Right cardiac atrium (tissue), 5 donors: ENCODE data around the gene OPN1LW. TPM values are rescaled to one million over a fixed set of nuclear protein-coding genes. Genes with fewer than 3 reads are reported as not detected.
A peak's percentile ranks its signal among the peaks of the same experiment; 100 is the strongest.
"Not testable (repeated sequence)": the region's sequence is repeated elsewhere in the genome, so short reads cannot be mapped to it uniquely, and the experiment has no call there.

Experiments
- ATAC-seq, 2 donors: fragments of 200-7000 bp; cut with Tn5 transposase; one replicate each; pipeline versions ENCODE4 v1.8.0 to v1.9.1; 2020; ENCODE audit warnings: moderate library complexity in 2 of 2, mild to moderate bottlenecking in 1 of 2
- DNase-seq, 3 donors: peaks; one replicate each; pipeline ENCODE4 v3.0.0-alpha.2; 2020
- H3K27ac ChIP-seq: one replicate; pipeline ENCODE4 v1.5.1; 2013; ENCODE audit warnings: mild to moderate bottlenecking, low read length, control low read depth, moderate library complexity
- H3K27me3 ChIP-seq: one replicate; pipeline ENCODE4 v1.6.1; 2013; ENCODE audit not compliant: control insufficient read depth, insufficient read depth
- H3K4me1 ChIP-seq: one replicate; pipeline ENCODE4 v1.6.1; 2013; ENCODE audit warnings: low read length; ENCODE audit not compliant: control insufficient read depth, insufficient read depth
- H3K4me3 ChIP-seq: one replicate; pipeline ENCODE4 v1.5.1; 2013; ENCODE audit warnings: low read length, control low read depth
- H3K9me3 ChIP-seq: one replicate; pipeline ENCODE4 v1.6.1; 2013; ENCODE audit warnings: low read length; ENCODE audit not compliant: control insufficient read depth
- WGBS: extraction: QIAGEN DNeasy Blood & Tissue Kit; methylation state at CpG from one replicate; pipeline ENCODE4 v1.1.7; 2013; 5-methylcytosine and 5-hydroxymethylcytosine counted together
- intact Hi-C, 4 donors: fragments of 100-400 bp; cut with DNase I; formaldehyde crosslinking; loops; one replicate each; pipeline versions ENCODE4 v1.11.0 to v1.14.0; 2022 to 2023
- long read RNA-seq, 4 donors: library from polyadenylated mRNA; unstranded; transcript quantifications; one replicate each; pipeline ENCODE4 v2.0.0, GENCODE V29; 2020 to 2021
- polyA plus RNA-seq: library from polyadenylated mRNA; stranded (reverse); fragments of 200-250 nt; gene quantifications from one replicate; pipeline ENCODE4 v1.2.3, GENCODE V29; 2013
- total RNA-seq, 4 donors: library from RNA; stranded (reverse); fragmentation: NEBNext Ultra II Directional; extraction: Animal tissue kit (Norgen Biotek cat#: 25700); gene quantifications; one replicate each; pipeline ENCODE4 v1.2.1, GENCODE V29; 2021
- donor health status: healthy with polysubstance abuse.
- donor health status: DM: no; HTN: yes; CAD: no.
- donor health status: DM: no; HTN: no; CAD: no.
- donor health status: DM: no; HTN: yes; CAD: no; lungs with severe emphysema.
- donor health status: DM: yes; HTN: yes; CAD: no.

The OPN1LW gene
- not detected for total RNA-seq
- not detected for polyA plus RNA-seq
- long read RNA-seq, donor 1 = 0 reads
- long read RNA-seq, donor 2 = 0 reads
- long read RNA-seq, donor 3 = 0 reads
- long read RNA-seq, donor 4 = 0 reads

DNA sequence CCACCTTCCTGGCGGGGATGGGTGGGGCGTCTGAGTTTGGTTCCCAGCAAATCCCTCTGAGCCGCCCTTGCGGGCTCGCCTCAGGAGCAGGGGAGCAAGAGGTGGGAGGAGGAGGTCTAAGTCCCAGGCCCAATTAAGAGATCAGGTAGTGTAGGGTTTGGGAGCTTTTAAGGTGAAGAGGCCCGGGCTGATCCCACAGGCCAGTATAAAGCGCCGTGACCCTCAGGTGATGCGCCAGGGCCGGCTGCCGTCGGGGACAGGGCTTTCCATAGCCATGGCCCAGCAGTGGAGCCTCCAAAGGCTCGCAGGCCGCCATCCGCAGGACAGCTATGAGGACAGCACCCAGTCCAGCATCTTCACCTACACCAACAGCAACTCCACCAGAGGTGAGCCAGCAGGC is at the start of gene OPN1LW:
Gene OPN1LW (plus strand): TSS at position 234 of the 400 bp plus-strand sequence. CDS start 41 bp downstream, at position 275.
- H3K27me3 ChIP-seq, intact Hi-C loops, H3K4me3 ChIP-seq, ATAC-seq, H3K27ac ChIP-seq, H3K9me3 ChIP-seq, H3K4me1 ChIP-seq: not testable (repeated sequence)
- DNase-seq = peak in 1 of 3 donors; percentile 25
- WGBS = 94% methylated on average over 12 of the region's 15 CpGs

DNA sequence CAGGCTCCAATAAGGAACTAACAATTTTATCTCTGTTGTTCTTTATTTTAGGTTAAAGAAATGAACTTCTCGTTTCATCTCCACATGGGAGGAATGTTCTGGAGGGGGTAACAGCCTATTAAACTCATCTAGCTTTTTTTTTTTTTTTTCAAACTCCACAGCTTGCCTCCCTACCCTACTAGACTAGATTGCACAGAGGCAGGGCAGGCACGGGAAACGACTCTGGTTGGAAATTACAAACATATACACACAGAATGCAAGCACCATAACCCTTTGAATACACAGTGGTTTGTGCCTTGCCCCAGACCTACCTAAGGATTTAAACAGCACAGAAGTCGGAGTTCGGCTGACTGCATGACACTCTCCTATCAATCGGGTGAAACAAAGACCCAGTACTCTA is 49.2 kb upstream of the OPN1LW start:
- H3K4me1 ChIP-seq = peaks cover 9% of the 10 kb centered on the region

DNA sequence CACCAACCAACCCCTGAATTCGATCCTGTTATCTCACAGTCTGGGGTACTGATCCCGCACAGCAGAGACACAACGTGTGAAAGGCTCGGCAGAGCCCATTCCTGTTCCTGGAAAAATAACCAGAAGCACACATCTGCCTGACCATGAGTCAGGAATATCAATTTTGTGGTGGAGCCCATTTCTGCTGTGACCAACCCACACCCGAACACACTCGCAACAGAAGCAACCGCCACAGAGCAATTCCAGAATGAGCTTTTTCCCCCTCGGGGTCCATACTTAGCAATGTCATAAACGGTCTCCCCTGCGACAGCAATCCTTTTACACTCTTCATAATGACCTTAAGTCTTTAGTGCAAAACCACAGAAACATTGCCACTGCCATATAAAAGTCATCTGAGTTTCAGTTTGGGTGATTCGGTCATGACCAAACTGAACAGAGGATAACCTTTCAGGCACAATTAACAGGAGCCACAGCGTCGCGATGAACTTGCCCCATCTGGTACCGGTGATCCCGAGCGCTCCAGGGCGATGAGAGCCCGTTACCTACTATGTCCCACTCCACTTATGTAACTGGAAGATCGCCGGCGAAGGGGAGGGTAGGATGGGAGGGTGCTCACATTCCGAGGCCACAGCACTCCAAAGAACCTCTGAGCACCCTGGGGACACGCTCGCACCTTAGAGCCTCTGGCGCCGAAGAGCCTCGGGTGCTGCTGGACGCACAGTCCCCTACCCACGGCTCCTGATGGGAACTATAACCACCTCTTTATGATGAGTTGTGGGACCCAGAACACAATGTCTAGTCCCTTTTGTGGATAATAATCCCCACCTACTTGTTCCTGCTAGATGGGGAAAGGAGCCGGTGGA is 47.7 kb upstream of the OPN1LW start:
- DNase-seq (peak in 2 of 3 donors; percentile 58 to 64), ATAC-seq (peak; percentile 29 to 43)
- 4% methylated on average over 31 of the region's 31 CpGs for WGBS
- Histone ChIP-seq H3K9me3 (no peaks in the 10 kb centered on the region), H3K27ac (peak overlapping the region; percentile 93), H3K27me3 (no peaks in the 10 kb centered on the region), H3K4me1 (peaks cover 6% of the 10 kb centered on the region), H3K4me3 (peak overlapping the region; percentile 92)
- intact Hi-C loops = no loop called here

More for the DNA sequence above, 49.2 kb upstream of the OPN1LW start:
- WGBS = 25% methylated on average over 6 of the region's 6 CpGs
- ATAC-seq (no peak), DNase-seq (no peak)
- Histone ChIP-seq H3K27me3 (no peaks in the 10 kb centered on the region), H3K27ac (no peak overlapping the region), H3K9me3 (no peaks in the 10 kb centered on the region), H3K4me3 (no peak overlapping the region)
- intact Hi-C loops = no loop called here

DNA sequence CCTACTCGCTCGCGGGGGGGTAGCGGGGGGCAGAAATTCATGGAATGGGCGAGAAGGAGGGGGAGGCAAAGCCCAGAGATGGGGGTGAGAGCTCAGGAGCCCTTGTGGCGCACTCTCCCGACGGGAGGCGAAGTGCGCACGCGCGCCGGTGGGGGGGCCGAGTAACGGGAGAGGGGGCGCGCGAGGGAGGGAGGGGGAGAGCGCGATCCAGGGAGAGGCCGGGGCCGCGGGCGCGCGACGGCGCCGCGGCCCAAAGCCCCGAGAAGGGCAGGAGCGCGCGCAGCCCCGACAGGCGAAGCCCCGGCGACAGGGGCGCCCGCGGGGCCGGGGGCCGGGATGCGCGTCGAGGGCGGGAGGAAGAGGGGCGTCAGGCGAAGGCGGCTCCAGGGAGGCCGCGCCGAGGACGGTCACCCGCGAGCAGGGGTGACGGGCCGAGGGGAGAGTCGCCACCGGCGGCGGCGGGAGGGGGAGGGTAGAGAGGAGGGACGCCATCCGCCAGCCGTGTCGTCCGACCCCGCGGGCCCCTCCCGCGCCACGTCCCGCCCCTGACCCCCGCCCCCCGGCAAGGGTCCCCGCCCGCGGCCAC is 46.9 kb upstream of the OPN1LW start:
- DNase-seq (peak; percentile 77 to 91 (median 89)), ATAC-seq (peak; percentile 75 to 81)
- peak overlapping the region; percentile 92 for H3K4me3 ChIP-seq
- no peaks in the 10 kb centered on the region for H3K27me3 ChIP-seq
- peaks cover 2% of the 10 kb centered on the region for H3K4me1 ChIP-seq
- WGBS = 1% methylated on average over 31 of the region's 80 CpGs
- peak overlapping the region; percentile 99 for H3K27ac ChIP-seq
- no peaks in the 10 kb centered on the region for H3K9me3 ChIP-seq
- intact Hi-C loops = no loop called here

DNA sequence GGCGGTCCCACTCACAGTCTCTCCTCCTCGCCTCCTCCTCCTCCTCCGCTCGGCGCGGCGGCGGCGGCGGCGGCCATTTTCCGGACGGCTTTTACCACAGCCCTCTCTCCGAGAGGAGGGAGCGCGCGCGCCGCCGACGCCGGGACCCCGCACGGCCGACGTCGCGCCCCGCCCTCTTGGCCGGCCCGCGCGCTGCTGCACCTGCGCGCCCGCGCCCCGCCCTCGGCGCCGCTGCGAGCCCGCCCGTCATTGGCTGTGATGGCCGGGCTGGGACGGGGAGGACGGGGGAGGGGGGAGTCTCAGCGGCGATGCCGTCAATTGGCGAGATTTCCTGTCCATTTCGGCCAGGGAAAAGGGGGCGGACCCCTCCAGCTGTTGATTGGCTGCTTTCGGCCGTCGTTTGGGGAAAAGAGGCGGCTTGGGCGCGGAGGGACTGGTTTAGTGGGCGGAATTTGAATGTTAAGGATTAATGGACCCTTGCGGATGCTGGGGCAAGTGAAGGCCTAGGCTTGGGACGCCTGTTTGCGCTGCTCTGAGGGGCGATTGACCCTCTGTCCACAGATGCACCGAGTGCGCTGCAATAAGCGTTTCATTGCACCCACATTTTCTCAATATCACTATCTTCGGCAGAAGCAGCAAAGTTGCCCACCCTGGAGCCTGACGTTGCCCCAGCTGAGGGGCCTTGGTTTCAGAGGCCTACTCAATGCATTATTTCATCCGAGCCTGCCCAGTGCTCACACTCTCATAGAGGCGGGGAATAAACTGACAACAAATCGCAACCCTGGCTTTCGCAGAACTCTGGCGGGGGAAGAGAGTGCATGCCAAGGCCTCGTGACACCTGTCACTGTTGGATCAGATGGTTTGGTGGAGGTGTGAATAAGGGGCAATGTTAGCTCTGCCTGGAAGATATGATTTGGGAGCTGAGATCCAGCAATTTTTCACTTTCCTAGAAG is 46.2 kb upstream of the OPN1LW start, which contains the start of gene MECP2:
Gene MECP2 (minus strand): TSS at position 129 of the 953 bp plus-strand sequence.
- peak; percentile 91 to 96 (median 95) for DNase-seq
- peaks cover 2% of the 10 kb centered on the region for H3K4me1 ChIP-seq
- intact Hi-C loops = no loop called here
- peak; percentile 95 to 96 for ATAC-seq
- no peaks in the 10 kb centered on the region for H3K27me3 ChIP-seq
- WGBS = 5% methylated on average over 70 of the region's 75 CpGs
- H3K4me3 ChIP-seq = peak within 1 kb of the TSS; percentile 92
- peak within 1 kb of the TSS; percentile 99 for H3K27ac ChIP-seq
- no peaks in the 10 kb centered on the region for H3K9me3 ChIP-seq

DNA sequence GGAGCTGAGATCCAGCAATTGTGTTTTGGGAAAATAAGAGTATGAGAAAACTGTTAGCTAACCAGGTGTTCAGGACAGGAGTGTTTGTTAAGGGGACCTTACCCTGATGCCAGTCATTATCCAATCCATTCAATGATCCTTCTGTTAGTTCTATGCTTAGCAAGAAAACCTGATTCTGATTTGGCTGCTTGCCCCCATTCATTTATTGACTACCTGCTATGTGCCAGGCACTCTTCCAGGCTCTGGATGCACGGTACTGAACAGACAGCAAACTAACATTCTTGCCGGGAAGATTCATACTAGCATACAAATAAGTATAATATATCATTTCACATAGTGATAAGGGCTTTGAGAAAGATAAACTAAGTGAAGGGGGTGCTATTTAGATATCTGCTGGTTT is 45.5 kb upstream of the OPN1LW start:
- H3K4me3 ChIP-seq = no peak overlapping the region
- H3K4me1 ChIP-seq = peaks cover 2% of the 10 kb centered on the region
- H3K27me3 ChIP-seq = no peaks in the 10 kb centered on the region
- intact Hi-C loops = no loop called here
- H3K27ac ChIP-seq = peak overlapping the region; percentile 27
- WGBS = 42% methylated on average over 2 of the region's 2 CpGs
- no peak for DNase-seq
- no peaks in the 10 kb centered on the region for H3K9me3 ChIP-seq
- ATAC-seq = no peak

DNA sequence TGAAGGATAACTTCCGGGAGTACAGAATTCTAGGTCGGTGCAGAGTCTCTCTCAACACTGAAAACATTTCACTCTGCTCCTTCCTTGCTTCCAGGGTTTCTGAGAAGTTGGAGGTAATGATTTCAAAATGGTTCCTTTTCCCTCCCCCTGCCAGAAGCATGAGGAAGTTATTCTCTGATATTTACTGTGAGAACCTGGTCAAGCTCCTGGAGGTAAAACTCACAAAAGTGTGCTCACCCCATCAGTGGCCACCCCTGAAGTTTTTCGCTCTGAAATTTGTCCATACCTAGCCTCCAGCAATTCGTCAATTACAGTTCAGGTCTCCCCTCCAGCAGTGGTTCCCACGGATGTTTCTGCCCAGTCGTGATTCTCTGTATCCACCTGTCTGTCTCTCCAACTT is 30.3 kb upstream of the OPN1LW start:
- no peak for ATAC-seq

DNA sequence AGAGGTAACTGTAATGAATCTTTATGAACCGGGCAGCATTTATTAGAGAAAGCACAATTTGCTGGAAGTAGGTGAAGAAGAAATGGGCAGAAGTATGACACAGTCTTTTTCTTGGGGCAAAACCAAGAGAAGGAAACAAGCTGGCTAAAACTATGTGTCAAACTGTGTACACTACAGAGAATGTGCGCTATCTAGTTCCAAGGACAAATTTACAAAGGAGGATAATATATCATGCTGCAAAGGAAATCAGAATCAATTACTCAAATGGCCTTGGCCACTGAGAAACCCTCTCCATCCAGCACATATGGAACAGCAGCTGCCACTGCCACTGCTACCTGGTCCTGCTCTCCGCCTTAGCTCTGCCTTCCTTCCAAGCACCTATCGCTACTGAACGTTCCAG is 29.4 kb upstream of the OPN1LW start:
- intact Hi-C loops = no loop called here
- ATAC-seq = no peak
- H3K27me3 ChIP-seq = no peaks in the 10 kb centered on the region
- H3K4me1 ChIP-seq = no peaks in the 10 kb centered on the region
- DNase-seq = no peak
- 92% methylated on average over 5 of the region's 5 CpGs for WGBS
- H3K4me3 ChIP-seq = no peak overlapping the region
- H3K9me3 ChIP-seq = no peaks in the 10 kb centered on the region
- H3K27ac ChIP-seq = no peak overlapping the region

More for the DNA sequence above, 30.3 kb upstream of the OPN1LW start:
- no peak overlapping the region for H3K27ac ChIP-seq
- H3K4me3 ChIP-seq = no peak overlapping the region
- DNase-seq = no peak
- H3K9me3 ChIP-seq = no peaks in the 10 kb centered on the region
- no peaks in the 10 kb centered on the region for H3K4me1 ChIP-seq
- no peaks in the 10 kb centered on the region for H3K27me3 ChIP-seq
- WGBS = 70% methylated on average over 6 of the region's 6 CpGs
- intact Hi-C loops = no loop called here

DNA sequence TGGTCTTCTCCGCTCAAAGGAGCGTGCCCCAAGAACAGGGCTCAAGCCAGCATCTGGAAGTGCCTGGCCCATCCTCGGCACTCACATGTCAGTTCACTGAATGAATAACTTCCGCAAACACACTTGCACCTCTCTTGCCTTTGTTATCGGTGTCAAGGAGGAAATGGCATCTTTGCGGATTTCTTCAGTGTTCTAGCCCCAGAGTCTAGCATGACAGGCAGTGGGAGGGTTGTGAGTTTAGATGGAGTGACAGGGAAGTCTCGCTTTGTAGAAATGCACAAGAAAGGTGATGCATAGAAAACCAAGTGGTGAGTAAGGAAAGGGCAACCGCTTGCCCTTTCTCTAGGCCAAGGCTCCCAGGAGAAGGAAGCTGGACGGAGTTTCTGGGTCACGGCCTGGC is 29.0 kb upstream of the OPN1LW start:
- no peaks in the 10 kb centered on the region for H3K4me1 ChIP-seq
- intact Hi-C loops = no loop called here
- no peak overlapping the region for H3K4me3 ChIP-seq
- no peaks in the 10 kb centered on the region for H3K27me3 ChIP-seq
- ATAC-seq (no peak), DNase-seq (no peak)
- no peaks in the 10 kb centered on the region for H3K9me3 ChIP-seq
- no peak overlapping the region for H3K27ac ChIP-seq
- 89% methylated on average over 10 of the region's 10 CpGs for WGBS

DNA sequence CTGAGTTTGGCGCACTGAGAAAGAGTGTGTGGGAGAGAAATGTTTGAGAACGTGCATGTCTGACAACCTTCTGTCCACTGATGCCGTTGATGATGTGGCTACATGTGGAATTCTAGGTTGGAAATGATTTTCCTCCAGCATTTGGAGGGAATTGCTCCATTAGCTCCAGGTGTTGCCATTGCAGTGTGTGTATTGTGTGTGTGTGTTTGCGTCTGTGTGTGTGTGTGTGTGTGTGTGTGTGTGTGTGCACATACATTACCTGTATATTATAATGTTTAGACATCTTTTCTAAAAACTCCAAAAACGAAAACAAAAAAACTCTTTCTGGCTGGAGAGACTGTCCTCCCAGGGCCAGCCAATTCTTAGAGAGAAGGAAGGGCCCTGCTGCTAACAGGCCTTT is 28.3 kb upstream of the OPN1LW start:
- ATAC-seq (no peak), DNase-seq (no peak)
- H3K4me1 ChIP-seq = no peaks in the 10 kb centered on the region
- WGBS = 86% methylated on average over 5 of the region's 5 CpGs
- H3K27ac ChIP-seq = no peak overlapping the region
- H3K9me3 ChIP-seq = no peaks in the 10 kb centered on the region
- no peaks in the 10 kb centered on the region for H3K27me3 ChIP-seq
- H3K4me3 ChIP-seq = no peak overlapping the region
- intact Hi-C loops = no loop called here
